PFSK-1 (cell line): Measurements from ENCODE around the gene ANKRD12.

Experiments used
- POLR2AphosphoS5 ChIP-seq: IDR thresholded peaks from 2 replicates; pipeline ENCODE4 v1.6.1; 2012; ENCODE audit warnings: low read depth, mild to moderate bottlenecking, control low read depth, low read length, moderate library complexity
- TAF1 ChIP-seq: IDR thresholded peaks from 2 replicates; pipeline ENCODE4 v1.6.1; 2012; ENCODE audit warnings: low read length, control low read depth, borderline replicate concordance; ENCODE audit not compliant: insufficient read depth

GRCh38 chr18:9226463-9226862 is 89.9 kb downstream of the ANKRD12 start:
- TF ChIP-seq POLR2AphosphoS5 (no peak), TAF1 (no peak)
